ENCODE measurements around the gene FAM124B.

DNA sequence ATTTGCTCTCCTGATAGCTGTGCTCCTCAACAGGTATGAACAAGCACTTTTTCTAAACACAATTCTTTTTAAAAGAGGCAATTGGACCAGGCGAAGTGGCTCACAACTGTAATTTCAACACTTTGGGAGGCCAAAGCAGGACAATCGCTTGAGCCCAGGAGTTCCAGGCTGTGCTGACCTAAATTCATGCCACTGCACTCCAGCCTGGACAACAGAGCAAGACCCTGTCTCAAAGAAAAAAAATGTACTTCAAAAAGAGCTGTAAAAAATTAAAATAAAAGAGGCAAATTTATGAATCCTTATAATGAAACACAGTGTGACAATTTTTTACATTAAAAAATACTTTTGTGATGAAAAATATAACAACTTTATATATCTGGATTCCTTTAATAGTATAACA is 1.8 kb upstream of the FAM124B start:
- TF ChIP-seq, protein P1, sequence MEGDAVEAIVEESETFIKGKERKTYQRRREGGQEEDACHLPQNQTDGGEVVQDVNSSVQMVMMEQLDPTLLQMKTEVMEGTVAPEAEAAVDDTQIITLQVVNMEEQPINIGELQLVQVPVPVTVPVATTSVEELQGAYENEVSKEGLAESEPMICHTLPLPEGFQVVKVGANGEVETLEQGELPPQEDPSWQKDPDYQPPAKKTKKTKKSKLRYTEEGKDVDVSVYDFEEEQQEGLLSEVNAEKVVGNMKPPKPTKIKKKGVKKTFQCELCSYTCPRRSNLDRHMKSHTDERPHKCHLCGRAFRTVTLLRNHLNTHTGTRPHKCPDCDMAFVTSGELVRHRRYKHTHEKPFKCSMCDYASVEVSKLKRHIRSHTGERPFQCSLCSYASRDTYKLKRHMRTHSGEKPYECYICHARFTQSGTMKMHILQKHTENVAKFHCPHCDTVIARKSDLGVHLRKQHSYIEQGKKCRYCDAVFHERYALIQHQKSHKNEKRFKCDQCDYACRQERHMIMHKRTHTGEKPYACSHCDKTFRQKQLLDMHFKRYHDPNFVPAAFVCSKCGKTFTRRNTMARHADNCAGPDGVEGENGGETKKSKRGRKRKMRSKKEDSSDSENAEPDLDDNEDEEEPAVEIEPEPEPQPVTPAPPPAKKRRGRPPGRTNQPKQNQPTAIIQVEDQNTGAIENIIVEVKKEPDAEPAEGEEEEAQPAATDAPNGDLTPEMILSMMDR (IDR thresholded peaks at IDR 0.05; ENCODE audit: control extremely low read depth in 1 of 3, insufficient read depth in 1 of 3, low read depth in 1 of 3, low read length in 3 of 3), result no peak
- TF ChIP-seq RFX5 (IDR thresholded peaks at IDR 0.05; ENCODE audit: borderline replicate concordance, low read depth, low read length), result no peak
- TF ChIP-seq NANOG (IDR thresholded peaks at IDR 0.05; ENCODE audit: insufficient read depth, low read depth, low read length, poor library complexity, severe bottlenecking), result no peak
- no peak for TF ChIP-seq POLR2A (IDR thresholded peaks at IDR 0.05; ENCODE audit: control extremely low read depth in 1 of 2, low read depth in 2 of 2, low read length in 2 of 2)
- TF ChIP-seq, protein P2, sequence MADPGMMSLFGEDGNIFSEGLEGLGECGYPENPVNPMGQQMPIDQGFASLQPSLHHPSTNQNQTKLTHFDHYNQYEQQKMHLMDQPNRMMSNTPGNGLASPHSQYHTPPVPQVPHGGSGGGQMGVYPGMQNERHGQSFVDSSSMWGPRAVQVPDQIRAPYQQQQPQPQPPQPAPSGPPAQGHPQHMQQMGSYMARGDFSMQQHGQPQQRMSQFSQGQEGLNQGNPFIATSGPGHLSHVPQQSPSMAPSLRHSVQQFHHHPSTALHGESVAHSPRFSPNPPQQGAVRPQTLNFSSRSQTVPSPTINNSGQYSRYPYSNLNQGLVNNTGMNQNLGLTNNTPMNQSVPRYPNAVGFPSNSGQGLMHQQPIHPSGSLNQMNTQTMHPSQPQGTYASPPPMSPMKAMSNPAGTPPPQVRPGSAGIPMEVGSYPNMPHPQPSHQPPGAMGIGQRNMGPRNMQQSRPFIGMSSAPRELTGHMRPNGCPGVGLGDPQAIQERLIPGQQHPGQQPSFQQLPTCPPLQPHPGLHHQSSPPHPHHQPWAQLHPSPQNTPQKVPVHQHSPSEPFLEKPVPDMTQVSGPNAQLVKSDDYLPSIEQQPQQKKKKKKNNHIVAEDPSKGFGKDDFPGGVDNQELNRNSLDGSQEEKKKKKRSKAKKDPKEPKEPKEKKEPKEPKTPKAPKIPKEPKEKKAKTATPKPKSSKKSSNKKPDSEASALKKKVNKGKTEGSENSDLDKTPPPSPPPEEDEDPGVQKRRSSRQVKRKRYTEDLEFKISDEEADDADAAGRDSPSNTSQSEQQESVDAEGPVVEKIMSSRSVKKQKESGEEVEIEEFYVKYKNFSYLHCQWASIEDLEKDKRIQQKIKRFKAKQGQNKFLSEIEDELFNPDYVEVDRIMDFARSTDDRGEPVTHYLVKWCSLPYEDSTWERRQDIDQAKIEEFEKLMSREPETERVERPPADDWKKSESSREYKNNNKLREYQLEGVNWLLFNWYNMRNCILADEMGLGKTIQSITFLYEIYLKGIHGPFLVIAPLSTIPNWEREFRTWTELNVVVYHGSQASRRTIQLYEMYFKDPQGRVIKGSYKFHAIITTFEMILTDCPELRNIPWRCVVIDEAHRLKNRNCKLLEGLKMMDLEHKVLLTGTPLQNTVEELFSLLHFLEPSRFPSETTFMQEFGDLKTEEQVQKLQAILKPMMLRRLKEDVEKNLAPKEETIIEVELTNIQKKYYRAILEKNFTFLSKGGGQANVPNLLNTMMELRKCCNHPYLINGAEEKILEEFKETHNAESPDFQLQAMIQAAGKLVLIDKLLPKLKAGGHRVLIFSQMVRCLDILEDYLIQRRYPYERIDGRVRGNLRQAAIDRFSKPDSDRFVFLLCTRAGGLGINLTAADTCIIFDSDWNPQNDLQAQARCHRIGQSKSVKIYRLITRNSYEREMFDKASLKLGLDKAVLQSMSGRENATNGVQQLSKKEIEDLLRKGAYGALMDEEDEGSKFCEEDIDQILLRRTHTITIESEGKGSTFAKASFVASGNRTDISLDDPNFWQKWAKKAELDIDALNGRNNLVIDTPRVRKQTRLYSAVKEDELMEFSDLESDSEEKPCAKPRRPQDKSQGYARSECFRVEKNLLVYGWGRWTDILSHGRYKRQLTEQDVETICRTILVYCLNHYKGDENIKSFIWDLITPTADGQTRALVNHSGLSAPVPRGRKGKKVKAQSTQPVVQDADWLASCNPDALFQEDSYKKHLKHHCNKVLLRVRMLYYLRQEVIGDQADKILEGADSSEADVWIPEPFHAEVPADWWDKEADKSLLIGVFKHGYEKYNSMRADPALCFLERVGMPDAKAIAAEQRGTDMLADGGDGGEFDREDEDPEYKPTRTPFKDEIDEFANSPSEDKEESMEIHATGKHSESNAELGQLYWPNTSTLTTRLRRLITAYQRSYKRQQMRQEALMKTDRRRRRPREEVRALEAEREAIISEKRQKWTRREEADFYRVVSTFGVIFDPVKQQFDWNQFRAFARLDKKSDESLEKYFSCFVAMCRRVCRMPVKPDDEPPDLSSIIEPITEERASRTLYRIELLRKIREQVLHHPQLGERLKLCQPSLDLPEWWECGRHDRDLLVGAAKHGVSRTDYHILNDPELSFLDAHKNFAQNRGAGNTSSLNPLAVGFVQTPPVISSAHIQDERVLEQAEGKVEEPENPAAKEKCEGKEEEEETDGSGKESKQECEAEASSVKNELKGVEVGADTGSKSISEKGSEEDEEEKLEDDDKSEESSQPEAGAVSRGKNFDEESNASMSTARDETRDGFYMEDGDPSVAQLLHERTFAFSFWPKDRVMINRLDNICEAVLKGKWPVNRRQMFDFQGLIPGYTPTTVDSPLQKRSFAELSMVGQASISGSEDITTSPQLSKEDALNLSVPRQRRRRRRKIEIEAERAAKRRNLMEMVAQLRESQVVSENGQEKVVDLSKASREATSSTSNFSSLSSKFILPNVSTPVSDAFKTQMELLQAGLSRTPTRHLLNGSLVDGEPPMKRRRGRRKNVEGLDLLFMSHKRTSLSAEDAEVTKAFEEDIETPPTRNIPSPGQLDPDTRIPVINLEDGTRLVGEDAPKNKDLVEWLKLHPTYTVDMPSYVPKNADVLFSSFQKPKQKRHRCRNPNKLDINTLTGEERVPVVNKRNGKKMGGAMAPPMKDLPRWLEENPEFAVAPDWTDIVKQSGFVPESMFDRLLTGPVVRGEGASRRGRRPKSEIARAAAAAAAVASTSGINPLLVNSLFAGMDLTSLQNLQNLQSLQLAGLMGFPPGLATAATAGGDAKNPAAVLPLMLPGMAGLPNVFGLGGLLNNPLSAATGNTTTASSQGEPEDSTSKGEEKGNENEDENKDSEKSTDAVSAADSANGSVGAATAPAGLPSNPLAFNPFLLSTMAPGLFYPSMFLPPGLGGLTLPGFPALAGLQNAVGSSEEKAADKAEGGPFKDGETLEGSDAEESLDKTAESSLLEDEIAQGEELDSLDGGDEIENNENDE (IDR thresholded peaks at IDR 0.05; ENCODE audit: insufficient replicate concordance, low read length), result no peak
- no peak for TF ChIP-seq EP300 (IDR thresholded peaks at IDR 0.05; ENCODE audit: borderline replicate concordance in 1 of 2, low read depth in 2 of 2, low read length in 2 of 2)
- TF ChIP-seq CEBPB (IDR thresholded peaks at IDR 0.05; ENCODE audit: low read depth, low read length), result no peak
- TF ChIP-seq TCF12 (IDR thresholded peaks at IDR 0.05; ENCODE audit: low read depth, low read length), result no peak
- no peak for TF ChIP-seq POLR2AphosphoS5 (IDR thresholded peaks at IDR 0.05; ENCODE audit: low read depth, low read length)
- no peak for TF ChIP-seq TEAD4 (IDR thresholded peaks at IDR 0.05; ENCODE audit: low read depth, low read length)
- TF ChIP-seq EZH2 (IDR thresholded peaks at IDR 0.05; ENCODE audit: low read depth, low read length, severe bottlenecking), result no peak
- no peak for TF ChIP-seq SIN3A (conservative IDR thresholded peaks at IDR 0.05 in 1 of 2, IDR thresholded peaks at IDR 0.05 in 1 of 2; ENCODE audit: low read depth in 1 of 2, low read length in 2 of 2)
- no peak for TF ChIP-seq GABPA (IDR thresholded peaks at IDR 0.05; ENCODE audit: borderline replicate concordance, insufficient read depth, low read length)
- no peak for TF ChIP-seq YY1 (IDR thresholded peaks at IDR 0.05; ENCODE audit: low read depth, low read length)

Data from H1 (cell line).